GM12878 (cell line): ENCODE data around the gene TATDN3. TPM values are rescaled to one million over a fixed set of nuclear protein-coding genes. Genes with fewer than 3 reads are reported as not detected.
A peak's percentile ranks its signal among the peaks of the same experiment; 100 is the strongest.

ENCODE experiments used
- ATAC-seq: fragments of 200-7000 bp; cut with Tn5 transposase; 3 replicates; pipeline ENCODE4 v1.9.1; 2020; ENCODE audit warnings: mild to moderate bottlenecking, moderate library complexity
- BruUV-seq: library from RNA; stranded (reverse); fragments of 400-500 nt; replicated peaks from 2 replicates; lab custom pipeline; 2021; lab: Mats Ljungman, UMichigan
- CTCF ChIA-PET: fragments of 300-600 bp; sonication (Branson Sonifier 250); formaldehyde crosslinking; extraction: SDS; loops from one replicate; lab custom pipeline; 2021; ENCODE audit warnings: inconsistent platforms; lab: Yijun Ruan, JAX
- POLR2A ChIA-PET: fragments of 350-600 bp; formaldehyde crosslinking; extraction: SDS; loops from one replicate; lab custom pipeline; 2021; ENCODE audit warnings: inconsistent platforms; lab: Charles Lee
- RAD21 ChIA-PET: fragments of 300-600 bp; sonication (Branson Sonifier 250); formaldehyde crosslinking; loops from one replicate; lab custom pipeline; 2023; ENCODE audit warnings: antibody characterized with exemption; ENCODE audit not compliant: unreplicated experiment; lab: Charles Lee
- SMC1A ChIA-PET: fragments of 300-600 bp; sonication (Branson Sonifier 250); formaldehyde crosslinking; loops from one replicate; lab custom pipeline; 2023; ENCODE audit not compliant: unreplicated experiment, uncharacterized antibody; lab: Charles Lee
- DNase-seq: peaks from one replicate; pipeline ENCODE4 v3.0.0-alpha.2; 2011; ENCODE audit warnings: low read depth, low spot score
- FAIRE-seq: peaks from 3 replicates; lab custom pipeline; 2011; peaks lifted over from hg19 to GRCh38; lab: Jason Lieb, UNC
- H2AFZ ChIP-seq: 2 replicates; pipeline ENCODE4 v1.6.0; 2011; ENCODE audit warnings: low read depth, low read length, control low read depth; ENCODE audit not compliant: control insufficient read depth
- H3K27ac ChIP-seq: 2 replicates; pipeline ENCODE4 v1.5.1; 2011; ENCODE audit warnings: control low read depth; ENCODE audit not compliant: control insufficient read depth, insufficient read depth
- H3K27me3 ChIP-seq, 2 experiments: replicated peaks in 1 of 2; 2 replicates each; pipeline versions ENCODE4 v1.6.0 to v1.6.1; 2011; ENCODE audit warnings: low read length in 1 of 2; ENCODE audit not compliant: control insufficient read depth in 2 of 2, insufficient read depth in 2 of 2
- H3K36me3 ChIP-seq, 2 experiments: 2 replicates each; pipeline ENCODE4 v1.5.1; 2011; ENCODE audit warnings: low read length in 1 of 2; ENCODE audit not compliant: control insufficient read depth in 2 of 2, insufficient read depth in 2 of 2
- H3K4me1 ChIP-seq: 2 replicates; pipeline ENCODE4 v1.6.1; 2011; ENCODE audit warnings: mild to moderate bottlenecking, low read length, moderate library complexity, mixed read lengths; ENCODE audit not compliant: control insufficient read depth, insufficient read depth
- H3K4me2 ChIP-seq: 2 replicates; pipeline ENCODE4 v1.6.0; 2011; ENCODE audit warnings: control low read depth; ENCODE audit not compliant: control insufficient read depth, insufficient read depth
- H3K4me3 ChIP-seq: fragments of 200-600 bp; sonication (generic); 2 replicates; pipeline ENCODE4 v1.5.1; 2016
- H3K79me2 ChIP-seq: 2 replicates; pipeline ENCODE4 v1.6.0; 2011; ENCODE audit warnings: low read length; ENCODE audit not compliant: control insufficient read depth, insufficient read depth
- H3K9ac ChIP-seq: 2 replicates; pipeline ENCODE4 v1.8.0; 2011; ENCODE audit warnings: low read length, control low read depth, mixed read lengths; ENCODE audit not compliant: control insufficient read depth, insufficient read depth
- H3K9me3 ChIP-seq: replicated peaks from 3 replicates; pipeline ENCODE4 v1.5.1; 2011; ENCODE audit warnings: mild to moderate bottlenecking, low read length; ENCODE audit not compliant: control insufficient read depth, insufficient read depth
- H4K20me1 ChIP-seq: 2 replicates; pipeline ENCODE4 v1.6.0; 2011; ENCODE audit not compliant: control insufficient read depth, insufficient read depth
- KLF5 ChIP-seq: fragments of 450-650 bp; IDR thresholded peaks from 2 replicates; pipeline ENCODE4 v1.6.1; 2014; ENCODE audit warnings: mild to moderate bottlenecking; ENCODE audit not compliant: partially characterized antibody
- WGBS: methylation state at CpG from one replicate; pipeline ENCODE4 v1.1.6; 2016; ENCODE audit warnings: low lambda C conversion rate; ENCODE audit not compliant: insufficient replicate concordance, insufficient coverage; ENCODE audit errors: missing lambda C conversion rate; 5-methylcytosine and 5-hydroxymethylcytosine counted together
- in situ Hi-C: fragments of 300-500 bp; cut with MboI; formaldehyde crosslinking; loops from 9 replicates; pipeline ENCODE4 v1.14.3; 2018; ENCODE audit warnings: mixed read lengths
- intact Hi-C: fragments of 100-400 bp; cut with micrococcal nuclease; formaldehyde crosslinking; loops from one replicate; pipeline ENCODE4 v1.14.2; 2022; ENCODE audit not compliant: unreplicated experiment
- polyA plus RNA-seq, 11 experiments: library from polyadenylated mRNA; depleted of rRNA in 4 of 11; unstranded in 6 of 11; stranded (reverse) in 5 of 11; fragments of >200 nt; fragmentation: Nextera tagmentation in 4 of 11; fragmentation: Illumina TruSeq in 1 of 11; extraction: Ambion mirVana in 4 of 11; extraction: Trizol in 1 of 11; gene quantifications; 1 replicate in 1 of 11; 2 replicates in 10 of 11; pipeline versions ENCODE4 v1.2.1 to v1.2.3, GENCODE V29; 2011 to 2016; ENCODE audit warnings: inconsistent platforms in 2 of 11, missing spikeins in 2 of 11, low read depth in 1 of 11
- total RNA-seq, 4 experiments: library from RNA; depleted of rRNA in 3 of 4; stranded (reverse); fragments of >200 nt in 3 of 4; fragmentation: Illumina TruSeq in 1 of 4; extraction: Trizol in 1 of 4; gene quantifications; 2 replicates each; pipeline versions ENCODE4 v1.2.1 to v1.2.3, GENCODE V29; 2013 to 2021
- TF ChIP-seq, protein P1 (sequence below): fragments of 450-650 bp; IDR thresholded peaks from 2 replicates; pipeline ENCODE4 v1.6.1; 2016; ENCODE audit warnings: mild to moderate bottlenecking

Gene TATDN3
- total and polyA plus RNA-seq, 10 of the 15 experiments (the other 5 are each of a cell fraction or from before 2014, with no cell fraction given): 15.5 to 40.0 (median 22.7) TPM

DNA sequence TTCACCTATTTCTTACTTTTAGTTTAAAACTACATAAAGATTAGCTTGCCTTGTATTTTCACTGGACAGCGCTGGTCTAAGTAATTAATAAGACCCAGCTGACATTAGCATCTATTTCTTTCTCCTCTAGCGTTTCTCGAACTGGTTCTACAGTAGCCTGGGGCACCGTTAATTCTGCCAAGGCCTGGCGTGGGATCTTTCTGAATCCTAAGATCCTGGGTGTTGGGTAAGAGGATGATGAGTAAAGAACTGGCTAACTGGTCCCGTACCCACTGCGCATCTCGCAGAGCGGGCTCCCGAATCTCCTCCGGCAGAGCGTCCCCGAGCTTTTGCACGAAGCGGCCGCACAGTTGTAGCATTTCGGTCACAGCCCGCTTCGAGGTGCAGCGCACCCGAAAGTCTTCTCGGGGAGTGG is 426 bp upstream of the TATDN3 start:
- H3K79me2 ChIP-seq: peaks cover 41% of the 10 kb centered on the region

More for the DNA sequence above, 426 bp upstream of the TATDN3 start:
- FAIRE-seq (no peak), ATAC-seq (peak; percentile 52), DNase-seq (no peak)
- H2AFZ ChIP-seq: peak overlapping the region; percentile 96
- in situ Hi-C loops: no loop called here
- peaks cover 0 to 7% of the 10 kb centered on the region in 2 experiments; a peak in 1 of 4 replicates for H3K36me3 ChIP-seq
- peak overlapping the region; percentile 78 for H3K4me3 ChIP-seq
- SMC1A ChIA-PET: interaction anchor here (0.7 to 2.2 kb wide), 19 partner anchors 10 to 336 kb away, joined by 3 to 14 read pairs (median 4); partner anchors contain the start of gene RPS6KC1
- TF ChIP-seq KLF5: peak; percentile 73
- TF ChIP-seq, protein P1, sequence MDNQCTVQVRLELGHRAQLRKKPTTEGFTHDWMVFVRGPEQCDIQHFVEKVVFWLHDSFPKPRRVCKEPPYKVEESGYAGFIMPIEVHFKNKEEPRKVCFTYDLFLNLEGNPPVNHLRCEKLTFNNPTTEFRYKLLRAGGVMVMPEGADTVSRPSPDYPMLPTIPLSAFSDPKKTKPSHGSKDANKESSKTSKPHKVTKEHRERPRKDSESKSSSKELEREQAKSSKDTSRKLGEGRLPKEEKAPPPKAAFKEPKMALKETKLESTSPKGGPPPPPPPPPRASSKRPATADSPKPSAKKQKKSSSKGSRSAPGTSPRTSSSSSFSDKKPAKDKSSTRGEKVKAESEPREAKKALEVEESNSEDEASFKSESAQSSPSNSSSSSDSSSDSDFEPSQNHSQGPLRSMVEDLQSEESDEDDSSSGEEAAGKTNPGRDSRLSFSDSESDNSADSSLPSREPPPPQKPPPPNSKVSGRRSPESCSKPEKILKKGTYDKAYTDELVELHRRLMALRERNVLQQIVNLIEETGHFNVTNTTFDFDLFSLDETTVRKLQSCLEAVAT: no peak
- 1% methylated on average over 22 of the region's 22 CpGs for WGBS
- H3K27me3 ChIP-seq: no peaks in the 10 kb centered on the region
- CTCF ChIA-PET: interaction anchor here (0.7 to 1.6 kb wide), 8 partner anchors 9 to 335 kb away, joined by 3 to 9 read pairs (median 3); no protein-coding TSS in a partner anchor
- BruUV-seq: TSS peak; percentile 93
- peaks cover 8% of the 10 kb centered on the region for H3K4me1 ChIP-seq
- peak overlapping the region; percentile 97 for H3K27ac ChIP-seq
- H4K20me1 ChIP-seq: no peaks in the 10 kb centered on the region
- peak overlapping the region; percentile 99 for H3K9ac ChIP-seq
- peak overlapping the region; percentile 78 for H3K4me2 ChIP-seq
- intact Hi-C loops: loop anchor here (2.0 kb wide), 1 partner anchor 204 kb away; no protein-coding TSS in a partner anchor
- RAD21 ChIA-PET: interaction anchor here (0.6 to 1.3 kb wide), 8 partner anchors 13 to 326 kb away, joined by 3 to 4 read pairs (median 3); partner anchors contain the start of gene BATF3
- H3K9me3 ChIP-seq: no peaks in the 10 kb centered on the region; the same call in 2 of the 3 replicates
- POLR2A ChIA-PET: interaction anchor here (0.6 to 2.1 kb wide), 11 partner anchors 9 to 481 kb away, joined by 3 to 8 read pairs (median 3); partner anchors contain the start of gene VASH2
